ENCODE data around the gene VIPR2. TPM values are rescaled to one million over a fixed set of nuclear protein-coding genes. Genes with fewer than 3 reads are reported as not detected.

The VIPR2 gene
- total RNA-seq, 1 donor from 2014 or later, result 0.92 TPM

DNA sequence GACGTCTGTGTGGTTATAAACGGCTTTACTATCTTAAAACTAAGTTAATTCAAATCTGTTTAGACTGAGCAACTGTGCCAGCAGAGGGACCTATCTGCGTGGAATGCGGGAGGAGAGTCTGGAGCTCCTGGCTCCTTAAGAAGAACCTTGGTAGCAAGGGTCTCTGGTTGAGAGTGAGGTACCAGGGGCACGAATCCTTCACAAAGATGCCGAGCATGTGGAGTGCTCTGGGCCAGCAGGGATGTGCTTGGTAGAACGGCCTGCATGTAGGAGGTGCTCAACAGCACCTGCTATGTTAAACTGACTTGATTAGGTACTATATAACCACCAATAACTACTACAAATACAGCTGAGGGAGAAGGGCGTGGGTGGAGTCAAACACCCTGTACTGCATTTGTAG, 102.6 kb downstream of the VIPR2 start:
- Mint-ChIP-seq H3K4me3 (no peak overlapping the region), H3K9me3 (peaks cover 24% of the 10 kb centered on the region), H3K27me3 (ENCODE audit: insufficient read depth, low read depth) (peaks cover 2% of the 10 kb centered on the region), H3K36me3 (no peaks in the 10 kb centered on the region), H3K4me1 (peaks cover 5% of the 10 kb centered on the region), H3K27ac (no peak overlapping the region)
- TF ChIP-seq EZH2phosphoT487 (IDR thresholded peaks at IDR 0.05) (no peak), EZH2 (IDR thresholded peaks at IDR 0.05) (no peak)
- TF ChIP-seq, protein P1, sequence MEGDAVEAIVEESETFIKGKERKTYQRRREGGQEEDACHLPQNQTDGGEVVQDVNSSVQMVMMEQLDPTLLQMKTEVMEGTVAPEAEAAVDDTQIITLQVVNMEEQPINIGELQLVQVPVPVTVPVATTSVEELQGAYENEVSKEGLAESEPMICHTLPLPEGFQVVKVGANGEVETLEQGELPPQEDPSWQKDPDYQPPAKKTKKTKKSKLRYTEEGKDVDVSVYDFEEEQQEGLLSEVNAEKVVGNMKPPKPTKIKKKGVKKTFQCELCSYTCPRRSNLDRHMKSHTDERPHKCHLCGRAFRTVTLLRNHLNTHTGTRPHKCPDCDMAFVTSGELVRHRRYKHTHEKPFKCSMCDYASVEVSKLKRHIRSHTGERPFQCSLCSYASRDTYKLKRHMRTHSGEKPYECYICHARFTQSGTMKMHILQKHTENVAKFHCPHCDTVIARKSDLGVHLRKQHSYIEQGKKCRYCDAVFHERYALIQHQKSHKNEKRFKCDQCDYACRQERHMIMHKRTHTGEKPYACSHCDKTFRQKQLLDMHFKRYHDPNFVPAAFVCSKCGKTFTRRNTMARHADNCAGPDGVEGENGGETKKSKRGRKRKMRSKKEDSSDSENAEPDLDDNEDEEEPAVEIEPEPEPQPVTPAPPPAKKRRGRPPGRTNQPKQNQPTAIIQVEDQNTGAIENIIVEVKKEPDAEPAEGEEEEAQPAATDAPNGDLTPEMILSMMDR (IDR thresholded peaks at IDR 0.05), result no peak
- no peaks in the 10 kb centered on the region for H3K27me3 ChIP-seq
- H2AFZ ChIP-seq (replicated peaks), result no peak overlapping the region
- no peaks in the 10 kb centered on the region for H4K20me1 ChIP-seq (ENCODE audit: low read depth)
- peaks cover 7% of the 10 kb centered on the region for H3K4me1 ChIP-seq
- no peaks in the 10 kb centered on the region for H3K79me2 ChIP-seq (ENCODE audit: low read depth)
- no peak overlapping the region for H3K27ac ChIP-seq
- no peak overlapping the region for H3K4me2 ChIP-seq
- no peaks in the 10 kb centered on the region for H3K36me3 ChIP-seq
- H3K4me3 ChIP-seq, result no peak overlapping the region
- H3K9ac ChIP-seq, result no peak overlapping the region
- no peaks in the 10 kb centered on the region for H3K9me3 ChIP-seq (ENCODE audit: low read depth)
- DNase-seq (ENCODE audit: low spot score), result no peak
- H3F3A ChIP-seq (ENCODE audit: low read depth), result no peaks in the 10 kb centered on the region

DNA sequence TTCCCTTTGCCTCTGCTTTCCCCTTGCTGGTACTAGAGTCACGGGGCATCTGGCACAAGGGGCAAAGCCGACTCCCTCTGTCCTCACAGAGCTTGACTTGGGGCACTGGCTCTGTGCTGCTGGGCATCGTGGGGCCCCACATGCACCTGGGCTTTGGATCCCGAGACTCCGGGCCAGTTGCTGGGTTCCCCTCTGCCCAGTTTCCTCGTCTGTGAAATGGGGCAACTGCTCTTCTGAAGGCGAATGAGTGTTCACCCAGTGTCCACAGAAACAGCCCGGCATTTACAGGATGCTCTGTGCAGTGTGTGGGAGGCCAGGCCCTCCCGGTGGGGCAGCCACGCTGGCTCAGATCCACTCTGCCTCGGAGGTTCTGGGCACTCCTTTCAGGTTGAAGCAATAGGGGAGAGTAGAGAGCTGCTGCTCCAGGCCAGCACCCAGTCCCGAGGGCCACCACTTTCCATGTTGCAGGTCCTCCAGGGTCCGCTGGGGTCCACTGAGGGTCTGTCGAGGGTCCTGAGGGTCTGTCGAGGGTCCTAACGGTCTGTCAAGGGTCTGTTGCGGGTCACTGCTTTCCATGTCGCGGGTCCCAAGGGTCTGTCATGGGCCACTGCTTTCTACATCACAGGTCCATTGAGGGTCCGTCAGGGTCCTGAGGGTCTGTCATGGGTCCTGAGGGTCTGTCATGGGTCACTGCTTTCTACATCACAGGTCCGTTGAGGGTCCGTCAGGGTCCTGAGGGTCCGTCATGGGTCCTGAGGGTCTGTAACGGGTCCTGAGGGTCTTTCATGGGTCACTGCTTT, 103.6 kb downstream of the VIPR2 start:
- TF ChIP-seq, protein P1 (IDR thresholded peaks at IDR 0.05), result no peak
- TF ChIP-seq EZH2phosphoT487 (IDR thresholded peaks at IDR 0.05) (no peak), EZH2 (IDR thresholded peaks at IDR 0.05) (no peak)
- no peaks in the 10 kb centered on the region for H3F3A ChIP-seq (ENCODE audit: low read depth)
- no peak overlapping the region for H3K9ac ChIP-seq
- H3K27ac Mint-ChIP-seq, result no peak overlapping the region
- peaks cover 5% of the 10 kb centered on the region for H3K4me1 Mint-ChIP-seq
- H3K36me3 Mint-ChIP-seq, result no peaks in the 10 kb centered on the region
- no peak overlapping the region for H2AFZ ChIP-seq (replicated peaks)
- peaks cover 7% of the 10 kb centered on the region for H3K4me1 ChIP-seq
- no peaks in the 10 kb centered on the region for H3K9me3 ChIP-seq (ENCODE audit: low read depth)
- H3K4me2 ChIP-seq, result no peak overlapping the region
- no peak overlapping the region for H3K27ac ChIP-seq
- no peaks in the 10 kb centered on the region for H4K20me1 ChIP-seq (ENCODE audit: low read depth)
- H3K79me2 ChIP-seq (ENCODE audit: low read depth), result no peaks in the 10 kb centered on the region
- peaks cover 24% of the 10 kb centered on the region for H3K9me3 Mint-ChIP-seq
- peaks cover 2% of the 10 kb centered on the region for H3K27me3 Mint-ChIP-seq (ENCODE audit: insufficient read depth, low read depth)
- no peak overlapping the region for H3K4me3 Mint-ChIP-seq
- no peaks in the 10 kb centered on the region for H3K27me3 ChIP-seq
- H3K4me3 ChIP-seq, result no peak overlapping the region
- H3K36me3 ChIP-seq, result no peaks in the 10 kb centered on the region
- DNase-seq (ENCODE audit: low spot score), result no peak

DNA sequence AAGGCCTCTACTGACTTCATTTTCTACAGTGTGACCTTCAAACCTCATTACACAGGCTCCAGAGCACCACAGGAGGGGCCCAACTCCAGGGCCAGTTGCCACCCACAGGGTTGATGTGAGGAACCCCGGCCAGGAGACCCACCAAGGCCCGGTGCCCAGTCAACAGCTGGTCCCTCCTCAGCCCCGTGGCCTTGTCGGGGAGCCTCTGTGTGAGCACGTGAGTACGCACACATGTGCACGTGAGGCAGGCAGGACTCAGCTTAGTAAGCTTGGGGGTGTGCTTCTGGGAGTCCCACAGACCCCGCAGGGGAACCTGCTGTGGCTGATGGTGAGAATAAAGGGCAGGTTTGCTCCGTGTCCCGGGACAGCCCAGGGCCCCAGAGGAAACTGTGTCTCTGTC, 104.5 kb downstream of the VIPR2 start:
- H2AFZ ChIP-seq (replicated peaks), result no peak overlapping the region
- H3K79me2 ChIP-seq (ENCODE audit: low read depth), result no peaks in the 10 kb centered on the region
- no peak overlapping the region for H3K27ac ChIP-seq
- H3F3A ChIP-seq (ENCODE audit: low read depth), result no peaks in the 10 kb centered on the region
- TF ChIP-seq EZH2phosphoT487 (IDR thresholded peaks at IDR 0.05) (no peak), EZH2 (IDR thresholded peaks at IDR 0.05) (no peak)
- TF ChIP-seq, protein P1 (IDR thresholded peaks at IDR 0.05), result no peak
- H3K9me3 ChIP-seq (ENCODE audit: low read depth), result no peaks in the 10 kb centered on the region
- H3K36me3 ChIP-seq, result no peaks in the 10 kb centered on the region
- no peak overlapping the region for H3K4me3 Mint-ChIP-seq
- no peak for DNase-seq (ENCODE audit: low spot score)
- H3K9me3 Mint-ChIP-seq, result peaks cover 24% of the 10 kb centered on the region
- no peak overlapping the region for H3K9ac ChIP-seq
- H4K20me1 ChIP-seq (ENCODE audit: low read depth), result no peaks in the 10 kb centered on the region
- H3K36me3 Mint-ChIP-seq, result no peaks in the 10 kb centered on the region
- H3K27ac Mint-ChIP-seq, result no peak overlapping the region
- H3K4me3 ChIP-seq, result no peak overlapping the region
- H3K4me1 ChIP-seq, result peaks cover 7% of the 10 kb centered on the region
- H3K27me3 Mint-ChIP-seq (ENCODE audit: insufficient read depth, low read depth), result peaks cover 3% of the 10 kb centered on the region
- H3K27me3 ChIP-seq, result no peaks in the 10 kb centered on the region
- peaks cover 5% of the 10 kb centered on the region for H3K4me1 Mint-ChIP-seq
- no peak overlapping the region for H3K4me2 ChIP-seq
